ENCODE data around the gene BOD1L1. TPM values are rescaled to one million over a fixed set of nuclear protein-coding genes. Genes with fewer than 3 reads are reported as not detected.

Gene BOD1L1
- total RNA-seq, 1 donor from 2014 or later = 55.2 TPM

GRCh38 chr4:13543032-13543838 is 84.3 kb downstream of the BOD1L1 start:
- intact Hi-C loops (cut with DNase I) = loop anchor here (10.0 kb wide), 1 partner anchor 688 kb away; no protein-coding TSS in a partner anchor
- no peak for DNase-seq (ENCODE audit: low spot score)
- ATAC-seq = peak; percentile 11

- no peak for DNase-seq (ENCODE audit: low spot score)
- no peak for ATAC-seq
- intact Hi-C loops (cut with DNase I) = loop anchor here (10.0 kb wide), 1 partner anchor 688 kb away; no protein-coding TSS in a partner anchor
These were observed 84.9 kb downstream of the BOD1L1 start for GRCh38 chr4:13542577-13543031.

- DNase-seq (ENCODE audit: low spot score) (no peak), ATAC-seq (no peak)
- intact Hi-C loops (cut with DNase I) = loop anchor here (10.0 kb wide), 1 partner anchor 687 kb away; no protein-coding TSS in a partner anchor
These were observed 85.6 kb downstream of the BOD1L1 start for GRCh38 chr4:13541720-13542576.

- intact Hi-C loops (cut with DNase I) = loop anchor here (10.0 kb wide), 1 partner anchor 686 kb away; no protein-coding TSS in a partner anchor
- DNase-seq (ENCODE audit: low spot score) = no peak
- ATAC-seq = no peak
These were observed 86.3 kb downstream of the BOD1L1 start for GRCh38 chr4:13541176-13541604.

- intact Hi-C loops (cut with DNase I) = loop anchor here (10.0 kb wide), 1 partner anchor 686 kb away; no protein-coding TSS in a partner anchor
- ATAC-seq = no peak
- no peak for DNase-seq (ENCODE audit: low spot score)
These were observed 86.9 kb downstream of the BOD1L1 start for GRCh38 chr4:13540446-13541175.

GRCh38 chr4:13539619-13540445 is 87.7 kb downstream of the BOD1L1 start:
- intact Hi-C loops (cut with DNase I) = loop anchor here (10.0 kb wide), 1 partner anchor 685 kb away; no protein-coding TSS in a partner anchor
- DNase-seq (ENCODE audit: low spot score) = no peak
- no peak for ATAC-seq

- no peak for ATAC-seq
- peak; percentile 47 for DNase-seq (ENCODE audit: low spot score)
- intact Hi-C loops (cut with DNase I) = no loop called here
These were observed 88.4 kb downstream of the BOD1L1 start for GRCh38 chr4:13539047-13539618.

GRCh38 chr4:13538427-13538973 is 89.0 kb downstream of the BOD1L1 start:
- no peak for ATAC-seq
- no peak for DNase-seq (ENCODE audit: low spot score)
- intact Hi-C loops (cut with DNase I) = no loop called here

GRCh38 chr4:13537832-13538177 is 89.7 kb downstream of the BOD1L1 start:
- DNase-seq (ENCODE audit: low spot score) (no peak), ATAC-seq (no peak)
- intact Hi-C loops (cut with DNase I) = no loop called here

GRCh38 chr4:13537011-13537831 is 90.3 kb downstream of the BOD1L1 start:
- ATAC-seq (no peak), DNase-seq (ENCODE audit: low spot score) (no peak)
- intact Hi-C loops (cut with DNase I) = no loop called here

- intact Hi-C loops (cut with DNase I) = no loop called here
- ATAC-seq (no peak), DNase-seq (ENCODE audit: low spot score) (no peak)
These were observed 90.9 kb downstream of the BOD1L1 start for GRCh38 chr4:13536607-13537006.

GRCh38 chr4:13535708-13536361 is 91.7 kb downstream of the BOD1L1 start:
- ATAC-seq (no peak), DNase-seq (ENCODE audit: low spot score) (no peak)
- intact Hi-C loops (cut with DNase I) = no loop called here

GRCh38 chr4:13535118-13535517 is 92.4 kb downstream of the BOD1L1 start:
- intact Hi-C loops (cut with DNase I) = no loop called here
- ATAC-seq (no peak), DNase-seq (ENCODE audit: low spot score) (no peak)

GRCh38 chr4:13534344-13535063 is 93.0 kb downstream of the BOD1L1 start:
- DNase-seq (ENCODE audit: low spot score) = no peak
- ATAC-seq = no peak
- intact Hi-C loops (cut with DNase I) = no loop called here

- intact Hi-C loops (cut with DNase I) = no loop called here
- DNase-seq (ENCODE audit: low spot score) = no peak
- ATAC-seq = no peak
These were observed 93.7 kb downstream of the BOD1L1 start for GRCh38 chr4:13533670-13534343.

All from sciatic nerve (tissue), 2 donors.